HG03439 (cell line): ENCODE data around the gene ATN1.

Experiments used
- ATAC-seq: cut with Tn5 transposase; IDR thresholded peaks from one replicate; pipeline ENCODE4 v1.9.1; 2021; ENCODE audit warnings: mild to moderate bottlenecking, moderate library complexity; ENCODE audit not compliant: unreplicated experiment

The ATN1 gene

GRCh38 chr12:6970096-6970527 is 42.4 kb downstream of the ATN1 start:
- peak; percentile 12 for ATAC-seq

- no peak for ATAC-seq
Observed at GRCh38 chr12:6974180-6974579, 46.4 kb downstream of the ATN1 start.

GRCh38 chr12:6975297-6976032 is 47.7 kb downstream of the ATN1 start:
- no peak for ATAC-seq

GRCh38 chr12:6977653-6978052 is 49.9 kb downstream of the ATN1 start:
- ATAC-seq, result no peak

GRCh38 chr12:6978188-6978587 is 50.4 kb downstream of the ATN1 start:
- ATAC-seq, result no peak

GRCh38 chr12:6978611-6979011 is 50.9 kb downstream of the ATN1 start:
- no peak for ATAC-seq

GRCh38 chr12:6979021-6979420 is 51.3 kb downstream of the ATN1 start:
- no peak for ATAC-seq

GRCh38 chr12:6979453-6979852 is 51.7 kb downstream of the ATN1 start:
- no peak for ATAC-seq

GRCh38 chr12:6980075-6980474 is 52.3 kb downstream of the ATN1 start:
- no peak for ATAC-seq

- ATAC-seq, result no peak
Observed at GRCh38 chr12:6980740-6981139, 53.0 kb downstream of the ATN1 start.

- no peak for ATAC-seq
Observed at GRCh38 chr12:6981152-6982052, 53.6 kb downstream of the ATN1 start.

GRCh38 chr12:6982532-6982931 is 54.8 kb downstream of the ATN1 start:
- no peak for ATAC-seq

GRCh38 chr12:6987956-6988553 is 60.3 kb downstream of the ATN1 start:
- ATAC-seq, result no peak
